ENCODE measurements around the gene ZRANB2.

The ZRANB2 gene

GRCh38 chr1:71116729-71117128, 35.9 kb upstream of the ZRANB2 start:
- Histone ChIP-seq H3K4me3 (ENCODE audit: low read depth in 1 of 2, low read length in 2 of 2) (no peak overlapping the region), H3K27me3 (ENCODE audit: insufficient read depth, low read length, poor library complexity) (no peaks in the 10 kb centered on the region), H3K27ac (ENCODE audit: low read length) (no peak overlapping the region), H3K9ac (ENCODE audit: low read depth, low read length) (no peak overlapping the region), H3K36me3 (ENCODE audit: insufficient read depth, low read length) (no peaks in the 10 kb centered on the region), H3K9me3 (ENCODE audit: insufficient read depth, low read length, severe bottlenecking) (no peaks in the 10 kb centered on the region), H2AFZ (ENCODE audit: low read depth, low read length) (no peak overlapping the region), H3K4me1 (ENCODE audit: insufficient read depth, low read length) (no peaks in the 10 kb centered on the region), H4K20me1 (ENCODE audit: insufficient read depth, low read length) (no peaks in the 10 kb centered on the region), H3K79me2 (ENCODE audit: insufficient read depth, low read length) (no peaks in the 10 kb centered on the region), H3K4me2 (ENCODE audit: insufficient read depth, low read length) (no peak overlapping the region)
- no peak for DNase-seq
- TF ChIP-seq CTCF (IDR thresholded peaks at IDR 0.05; ENCODE audit: borderline replicate concordance, extremely low read depth, low read length, poor library complexity, severe bottlenecking) (no peak), EZH2 (IDR thresholded peaks at IDR 0.05; ENCODE audit: borderline replicate concordance, low read depth, low read length, severe bottlenecking) (no peak)
- no peak for ATAC-seq (ENCODE audit: insufficient read depth, low read depth)

- Histone ChIP-seq H3K9me3 (ENCODE audit: insufficient read depth, low read length, severe bottlenecking) (no peaks in the 10 kb centered on the region), H3K36me3 (ENCODE audit: insufficient read depth, low read length) (no peaks in the 10 kb centered on the region), H3K27ac (ENCODE audit: low read length) (no peak overlapping the region), H3K4me2 (ENCODE audit: insufficient read depth, low read length) (no peak overlapping the region), H4K20me1 (ENCODE audit: insufficient read depth, low read length) (no peaks in the 10 kb centered on the region), H3K4me3 (ENCODE audit: low read depth in 1 of 2, low read length in 2 of 2) (no peak overlapping the region), H3K27me3 (ENCODE audit: insufficient read depth, low read length, poor library complexity) (no peaks in the 10 kb centered on the region), H2AFZ (ENCODE audit: low read depth, low read length) (no peak overlapping the region), H3K79me2 (ENCODE audit: insufficient read depth, low read length) (no peaks in the 10 kb centered on the region), H3K4me1 (ENCODE audit: insufficient read depth, low read length) (no peaks in the 10 kb centered on the region), H3K9ac (ENCODE audit: low read depth, low read length) (no peak overlapping the region)
- no peak for DNase-seq
- TF ChIP-seq EZH2 (IDR thresholded peaks at IDR 0.05; ENCODE audit: borderline replicate concordance, low read depth, low read length, severe bottlenecking) (no peak), CTCF (IDR thresholded peaks at IDR 0.05; ENCODE audit: borderline replicate concordance, extremely low read depth, low read length, poor library complexity, severe bottlenecking) (no peak)
- ATAC-seq (ENCODE audit: insufficient read depth, low read depth): no peak
Measured at GRCh38 chr1:71106658-71107322, 26.0 kb upstream of the ZRANB2 start.

- no peak overlapping the region for H2AFZ ChIP-seq (ENCODE audit: low read depth, low read length)
- H3K27ac ChIP-seq (ENCODE audit: low read length): no peak overlapping the region
- no peaks in the 10 kb centered on the region for H3K36me3 ChIP-seq (ENCODE audit: insufficient read depth, low read length)
- H4K20me1 ChIP-seq (ENCODE audit: insufficient read depth, low read length): no peaks in the 10 kb centered on the region
- DNase-seq: no peak
- H3K9me3 ChIP-seq (ENCODE audit: insufficient read depth, low read length, severe bottlenecking): no peaks in the 10 kb centered on the region
- H3K79me2 ChIP-seq (ENCODE audit: insufficient read depth, low read length): no peaks in the 10 kb centered on the region
- ATAC-seq (ENCODE audit: insufficient read depth, low read depth): no peak
- H3K4me1 ChIP-seq (ENCODE audit: insufficient read depth, low read length): no peaks in the 10 kb centered on the region
- H3K4me3 ChIP-seq (ENCODE audit: low read depth in 1 of 2, low read length in 2 of 2): no peak overlapping the region
- no peak for TF ChIP-seq EZH2 (IDR thresholded peaks at IDR 0.05; ENCODE audit: borderline replicate concordance, low read depth, low read length, severe bottlenecking)
- no peak for TF ChIP-seq CTCF (IDR thresholded peaks at IDR 0.05; ENCODE audit: borderline replicate concordance, extremely low read depth, low read length, poor library complexity, severe bottlenecking)
- H3K4me2 ChIP-seq (ENCODE audit: insufficient read depth, low read length): no peak overlapping the region
- H3K9ac ChIP-seq (ENCODE audit: low read depth, low read length): no peak overlapping the region
- no peaks in the 10 kb centered on the region for H3K27me3 ChIP-seq (ENCODE audit: insufficient read depth, low read length, poor library complexity)
Measured at GRCh38 chr1:71104417-71104816, 23.6 kb upstream of the ZRANB2 start.
